ENCODE results near the gene EPB42. TPM values are rescaled to one million over a fixed set of nuclear protein-coding genes. Genes with fewer than 3 reads are reported as not detected.
"Not testable (repeated sequence)": the region's sequence is repeated elsewhere in the genome, so short reads cannot be mapped to it uniquely, and the experiment has no call there.

EPB42 gene
- total RNA-seq, 2 donors from 2014 or later: 0.68 to 2.3 TPM

- ATAC-seq (no peak), DNase-seq (no peak)
- intact Hi-C loops (cut with DNase I): no loop called here
These were observed 4.9 kb downstream of the EPB42 start for GRCh38 chr15:43215961-43216360.

GRCh38 chr15:43214592-43215295 is 6.1 kb downstream of the EPB42 start:
- no peak for DNase-seq
- intact Hi-C loops (cut with DNase I): no loop called here
- ATAC-seq: peak; percentile 30 to 48

GRCh38 chr15:43214169-43214568 is 6.6 kb downstream of the EPB42 start:
- intact Hi-C loops (cut with DNase I): no loop called here
- DNase-seq (no peak), ATAC-seq (no peak)

- ATAC-seq (no peak), DNase-seq (no peak)
- intact Hi-C loops (cut with DNase I): no loop called here
These were observed 7.4 kb downstream of the EPB42 start for GRCh38 chr15:43213466-43213865.

DNA sequence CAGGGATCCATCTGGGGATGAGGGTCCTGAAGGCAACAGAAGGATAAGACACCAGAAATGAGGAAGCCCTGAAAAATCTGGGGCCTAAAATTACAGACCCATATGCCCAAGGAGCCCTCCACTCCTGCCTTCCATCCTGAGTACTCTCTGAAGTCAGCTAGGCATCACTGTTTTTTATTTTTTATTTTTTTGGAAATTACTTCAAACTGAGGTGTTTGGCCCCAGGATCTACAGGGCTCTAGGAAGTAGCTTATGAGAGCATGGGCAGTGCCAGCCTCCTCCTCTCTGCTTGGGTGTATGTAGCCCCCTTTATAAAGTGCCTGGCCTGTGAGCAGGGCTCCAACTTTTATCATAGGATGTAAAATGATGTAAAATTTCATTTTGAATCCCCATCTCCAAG is 7.9 kb downstream of the EPB42 start:
- DNase-seq: no peak
- intact Hi-C loops (cut with DNase I): no loop called here

GRCh38 chr15:43212299-43212698 is 8.5 kb downstream of the EPB42 start:
- intact Hi-C loops (cut with DNase I): no loop called here
- ATAC-seq: no peak
- no peak for DNase-seq

More for the DNA sequence above, 7.9 kb downstream of the EPB42 start:
- ATAC-seq: no peak

DNA sequence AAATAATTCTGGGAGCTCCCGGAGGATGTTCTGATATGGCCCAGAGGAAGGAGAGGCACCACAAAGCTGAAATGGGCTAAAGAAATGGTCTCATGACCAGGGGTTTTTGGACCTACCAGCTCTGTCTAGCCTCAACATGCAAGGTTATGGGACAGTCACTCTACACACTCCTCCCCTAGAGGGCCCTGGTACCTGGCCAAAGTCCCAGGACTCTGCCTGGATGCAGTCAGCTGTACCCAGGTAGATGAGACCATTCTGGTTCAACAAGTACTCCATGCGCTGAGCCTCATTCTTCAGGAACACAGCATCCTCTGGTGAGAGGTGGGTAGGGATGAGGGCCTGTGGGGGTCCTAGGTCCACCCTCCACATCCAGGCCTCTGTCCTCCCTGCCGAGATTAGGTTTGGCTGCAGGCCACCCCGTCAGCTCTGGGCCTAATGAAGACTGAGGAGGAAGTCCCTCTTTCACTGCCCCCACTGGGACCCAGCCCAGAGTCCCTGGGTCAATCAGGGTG is 9.5 kb downstream of the EPB42 start:
- no peak for DNase-seq
- no peak for ATAC-seq
- intact Hi-C loops (cut with DNase I): no loop called here

DNA sequence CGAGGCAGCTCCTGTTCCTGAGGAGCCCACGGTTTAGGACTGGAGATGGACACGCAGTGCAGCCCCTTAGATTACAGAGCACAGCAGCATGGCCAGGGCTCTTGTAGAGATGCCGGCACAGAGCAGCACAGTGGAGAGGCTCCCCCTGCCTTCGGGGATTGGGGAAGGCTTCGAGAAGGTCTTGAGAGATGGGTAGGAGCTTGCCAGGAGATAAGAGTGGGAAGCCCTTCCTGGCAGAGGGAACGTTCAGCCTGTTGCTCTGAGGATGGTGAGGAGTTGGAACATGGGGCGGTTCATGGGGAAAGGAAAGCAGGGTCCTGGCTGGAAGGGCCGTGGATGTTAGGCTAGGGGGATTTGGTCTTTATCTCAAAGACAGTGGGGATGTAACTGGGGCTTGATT is 10.0 kb downstream of the EPB42 start:
- intact Hi-C loops (cut with DNase I): no loop called here
- no peak for DNase-seq
- ATAC-seq: no peak

DNA sequence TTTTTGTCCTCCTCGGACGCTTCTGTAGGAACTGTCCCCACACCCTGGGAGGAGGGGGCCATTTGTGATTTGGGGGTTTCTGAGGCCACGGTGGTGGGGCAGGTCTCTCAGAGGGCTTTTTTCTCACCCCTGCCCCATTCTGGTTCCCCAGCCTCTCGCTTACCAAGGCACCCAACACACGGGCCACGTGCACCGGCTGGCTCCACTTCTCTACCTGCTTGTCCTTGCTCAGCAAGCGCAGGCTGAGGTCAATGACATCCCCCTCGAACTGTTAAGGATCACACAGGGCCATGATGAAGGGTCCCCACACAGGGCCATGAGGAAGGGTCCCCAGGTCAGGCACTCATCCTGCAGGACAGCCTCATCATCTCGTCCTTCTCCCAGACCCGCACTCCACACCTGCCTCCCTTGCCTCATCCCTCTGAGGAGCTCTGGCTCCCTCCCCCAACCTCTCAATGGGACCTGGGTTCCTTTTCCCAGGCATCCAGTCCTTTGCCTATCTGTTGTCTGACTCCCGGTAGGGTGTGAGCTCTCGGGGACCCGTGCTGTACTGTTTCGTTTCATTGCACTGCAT is 10.6 kb downstream of the EPB42 start:
- intact Hi-C loops (cut with DNase I): no loop called here
- no peak for DNase-seq
- no peak for ATAC-seq

DNA sequence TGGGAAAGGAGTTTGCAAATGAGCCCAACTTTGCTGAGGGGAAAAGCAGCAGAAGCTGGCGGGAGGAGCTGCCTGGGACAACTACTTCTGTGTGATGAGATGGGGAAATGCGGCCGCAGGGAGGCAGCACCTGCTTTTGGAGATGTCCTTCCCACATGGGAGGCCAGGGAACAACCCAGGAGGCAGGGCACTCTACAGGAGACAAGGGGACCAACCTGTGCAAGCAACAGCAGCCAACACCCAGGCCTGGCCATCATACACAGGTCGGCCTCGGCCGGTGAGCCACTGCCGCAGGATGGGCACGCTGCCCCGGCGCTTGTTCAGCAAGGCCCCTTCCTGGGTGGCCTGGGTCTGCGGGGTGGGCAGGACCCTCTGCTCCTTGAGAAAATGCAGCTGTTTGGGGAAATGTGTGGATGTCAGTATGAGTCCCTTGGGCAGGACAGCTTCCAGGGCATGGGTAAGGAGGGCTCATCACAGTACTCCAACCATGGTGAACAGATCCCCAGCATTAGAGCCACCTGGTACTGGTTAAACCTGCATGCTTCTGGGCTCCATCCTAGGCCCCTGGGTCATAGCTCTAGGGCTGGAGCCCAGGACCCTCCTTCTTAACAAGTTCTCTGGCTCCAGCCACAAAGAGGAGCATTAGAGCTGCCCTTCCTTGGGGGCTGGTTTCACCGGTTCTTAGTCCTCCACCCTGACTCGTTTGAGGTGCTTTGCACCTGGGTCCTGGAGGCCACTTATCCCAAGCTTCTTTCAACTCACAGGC is 11.6 kb downstream of the EPB42 start:
- no peak for ATAC-seq
- intact Hi-C loops (cut with DNase I): no loop called here
- DNase-seq: no peak

GRCh38 chr15:43208052-43209002 is 12.5 kb downstream of the EPB42 start:
- intact Hi-C loops (cut with DNase I): no loop called here
- ATAC-seq: no peak
- DNase-seq: no peak

DNA sequence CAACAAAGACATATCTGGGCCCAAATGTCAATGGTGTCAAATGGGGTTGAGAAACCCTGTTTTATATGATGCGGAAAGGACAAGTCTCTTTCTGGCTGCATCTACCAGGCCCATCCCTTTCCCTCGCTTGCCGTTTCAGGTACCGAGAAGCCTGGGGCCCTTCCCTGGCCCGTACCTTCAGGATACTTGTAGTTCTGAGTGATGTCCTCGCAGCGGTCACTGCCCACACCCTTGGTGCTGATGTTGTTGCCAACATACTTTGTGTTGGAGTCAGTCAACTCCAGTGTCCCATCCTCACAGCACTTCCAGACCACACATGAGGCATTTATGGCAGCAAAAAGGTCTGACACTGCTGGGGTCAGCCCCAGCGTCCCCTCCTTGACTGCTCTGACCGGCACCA is 13.8 kb downstream of the EPB42 start:
- intact Hi-C loops (cut with DNase I): no loop called here
- no peak for DNase-seq
- no peak for ATAC-seq

GRCh38 chr15:43206054-43206453 is 14.8 kb downstream of the EPB42 start:
- no peak for ATAC-seq
- no peak for DNase-seq
- intact Hi-C loops (cut with DNase I): no loop called here

DNA sequence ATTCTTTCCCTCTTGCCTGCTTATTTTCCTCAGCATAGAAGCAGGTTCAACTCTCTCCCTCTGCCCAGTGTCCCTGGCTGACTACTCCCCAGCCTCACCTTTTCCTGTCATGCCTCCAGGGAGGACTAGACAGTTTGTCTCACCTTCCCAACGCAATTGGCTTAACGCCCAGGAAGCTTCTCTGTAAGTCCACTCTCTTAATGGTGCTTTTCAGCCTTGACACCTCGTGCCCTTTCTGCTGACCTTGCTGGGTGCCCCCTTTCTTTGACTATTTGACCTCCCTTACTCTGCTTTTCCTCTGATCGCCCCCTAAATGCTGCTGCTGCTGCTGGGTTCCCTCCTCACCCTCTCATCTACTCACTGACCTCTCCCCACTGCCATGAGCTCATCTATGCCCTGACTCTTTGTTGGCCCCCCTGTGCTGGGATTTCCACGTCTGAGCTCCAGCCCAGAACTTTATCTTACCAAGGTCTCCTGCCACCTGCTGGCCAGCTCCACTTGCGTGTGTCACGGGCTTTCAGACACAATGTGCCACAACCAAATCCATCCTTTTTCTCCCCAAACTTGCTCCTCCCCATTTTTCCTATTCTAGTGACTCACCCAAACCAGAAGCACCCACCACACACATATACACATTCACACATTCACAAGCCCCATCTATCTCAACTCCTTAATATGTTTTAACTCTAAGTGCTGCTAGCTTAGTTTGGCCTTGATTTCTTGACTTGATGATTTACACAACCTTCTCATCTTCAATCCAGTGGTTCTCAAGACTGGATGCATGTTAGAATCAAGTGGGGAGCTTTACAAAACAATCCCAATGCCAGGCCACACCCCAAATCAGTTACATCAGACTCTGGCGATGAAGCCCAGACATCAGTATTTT is 16.6 kb downstream of the EPB42 start:
- ATAC-seq: peak; percentile 64 to 73
- DNase-seq: peak; percentile 65
- intact Hi-C loops (cut with DNase I): loop anchor here in 1 of 2 donors (1.0 kb wide), 1 partner anchor 17 kb away; no protein-coding TSS in a partner anchor

- ATAC-seq: no peak
- DNase-seq: no peak
- intact Hi-C loops (cut with DNase I): no loop called here
These were observed 20.8 kb downstream of the EPB42 start for GRCh38 chr15:43199945-43200488.

GRCh38 chr15:43198992-43199391 is 21.8 kb downstream of the EPB42 start:
- DNase-seq: no peak
- no peak for ATAC-seq
- intact Hi-C loops (cut with DNase I): no loop called here

DNA sequence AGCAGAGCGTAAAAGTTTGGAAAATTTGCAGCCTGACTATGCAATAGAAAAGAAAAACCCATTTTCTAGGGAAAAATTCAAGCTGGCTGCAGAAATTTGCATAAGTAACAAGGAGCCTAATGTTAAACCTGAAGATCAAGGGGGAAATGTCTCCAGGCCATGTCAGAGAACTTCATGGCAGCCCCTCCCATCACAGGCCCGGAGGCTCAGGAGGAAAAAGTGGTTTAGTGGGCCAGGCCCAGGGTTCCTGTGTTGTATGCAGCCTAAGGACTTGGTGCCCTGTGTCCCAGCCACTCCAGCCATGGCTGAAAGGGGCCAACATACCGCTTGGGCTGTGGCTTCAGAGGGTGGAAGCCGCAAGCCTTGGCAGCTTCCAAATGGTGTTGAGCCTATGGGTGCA is 22.3 kb downstream of the EPB42 start:
- ATAC-seq; intact Hi-C loops (cut with DNase I); DNase-seq: not testable (repeated sequence)

DNA sequence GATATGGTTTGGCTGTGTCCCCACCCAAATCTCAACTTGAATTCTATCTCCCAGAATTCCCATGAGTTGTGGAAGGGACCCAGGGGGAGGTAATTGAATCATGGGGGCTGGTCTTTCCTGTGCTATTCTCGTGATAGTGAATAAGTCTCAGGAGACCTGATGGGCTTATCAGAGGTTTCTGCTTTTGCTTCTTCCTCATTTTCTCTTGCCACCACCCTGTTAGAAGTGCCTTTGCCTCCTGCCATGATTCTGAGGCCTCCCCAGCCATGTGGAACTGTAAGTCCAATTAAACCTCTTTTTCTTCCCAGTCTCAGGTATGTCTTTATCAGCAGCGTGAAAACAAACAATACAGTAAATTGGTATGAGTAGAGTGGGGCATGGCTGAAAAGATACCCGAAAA is 23.0 kb downstream of the EPB42 start:
- DNase-seq; ATAC-seq; intact Hi-C loops (cut with DNase I): not testable (repeated sequence)
